GM19328 (cell line): ENCODE results near the gene OGFOD1.
"Not testable (repeated sequence)": the region's sequence is repeated elsewhere in the genome, so short reads cannot be mapped to it uniquely, and the experiment has no call there.

Experiments
- ATAC-seq: cut with Tn5 transposase; IDR thresholded peaks from one replicate; pipeline ENCODE4 v1.9.1; 2021; ENCODE audit warnings: mild to moderate bottlenecking, moderate library complexity; ENCODE audit not compliant: unreplicated experiment

The OGFOD1 gene

DNA sequence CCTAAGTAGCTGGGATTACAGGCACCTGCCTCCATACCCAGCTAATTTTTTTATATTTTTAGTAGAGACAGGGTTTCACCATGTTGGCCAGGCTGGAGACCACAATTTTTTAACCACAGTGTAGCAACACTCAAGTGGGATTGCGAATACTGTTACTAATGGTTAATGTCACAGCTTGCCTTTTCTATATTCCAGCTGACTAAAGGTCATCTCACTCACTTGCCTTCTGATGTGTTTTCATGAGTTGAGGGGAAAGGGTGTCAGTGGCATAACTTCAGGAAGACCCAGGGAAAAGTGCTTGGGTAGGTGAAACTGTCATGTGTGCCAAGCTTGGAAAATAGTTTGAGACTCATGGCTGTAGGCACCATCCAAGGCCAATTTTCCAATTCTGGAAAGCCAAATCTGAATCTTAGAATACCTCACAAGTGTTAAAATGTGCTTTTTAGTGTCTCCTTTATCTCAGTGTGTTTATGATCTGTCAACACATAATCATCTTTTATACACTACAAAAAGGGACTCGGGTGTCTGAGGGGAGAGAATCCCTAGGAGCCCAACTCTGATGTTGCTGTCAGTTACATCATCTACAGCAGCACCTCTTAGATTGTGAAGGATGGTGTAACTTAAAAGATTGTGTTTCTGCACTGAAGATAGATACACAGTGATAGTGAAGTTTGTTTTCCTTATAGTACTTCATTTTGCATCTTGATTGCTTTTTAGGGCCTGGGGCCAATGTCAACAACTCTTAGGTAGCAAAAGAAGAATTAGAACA lies 27.1 kb downstream of the OGFOD1 start:
- no peak for ATAC-seq

DNA sequence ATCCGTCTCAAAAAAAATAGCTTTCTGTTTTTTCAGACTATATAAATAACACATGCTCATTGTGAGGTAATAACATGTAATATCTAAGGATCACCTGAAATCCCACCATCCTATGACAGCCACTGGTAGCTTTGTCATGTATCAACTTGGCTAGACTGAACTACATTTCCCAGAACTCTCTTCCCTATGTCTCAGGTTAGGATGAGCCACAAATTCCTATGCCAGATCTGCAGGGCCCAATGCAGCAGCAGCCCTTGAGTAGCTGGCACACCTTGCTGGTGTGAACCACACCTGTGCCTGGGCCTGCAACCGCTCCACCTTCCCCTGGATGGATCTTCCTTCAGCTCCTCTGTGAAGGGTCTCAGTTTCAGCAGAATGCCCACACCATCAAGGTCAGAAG lies 28.1 kb downstream of the OGFOD1 start:
- no peak for ATAC-seq

DNA sequence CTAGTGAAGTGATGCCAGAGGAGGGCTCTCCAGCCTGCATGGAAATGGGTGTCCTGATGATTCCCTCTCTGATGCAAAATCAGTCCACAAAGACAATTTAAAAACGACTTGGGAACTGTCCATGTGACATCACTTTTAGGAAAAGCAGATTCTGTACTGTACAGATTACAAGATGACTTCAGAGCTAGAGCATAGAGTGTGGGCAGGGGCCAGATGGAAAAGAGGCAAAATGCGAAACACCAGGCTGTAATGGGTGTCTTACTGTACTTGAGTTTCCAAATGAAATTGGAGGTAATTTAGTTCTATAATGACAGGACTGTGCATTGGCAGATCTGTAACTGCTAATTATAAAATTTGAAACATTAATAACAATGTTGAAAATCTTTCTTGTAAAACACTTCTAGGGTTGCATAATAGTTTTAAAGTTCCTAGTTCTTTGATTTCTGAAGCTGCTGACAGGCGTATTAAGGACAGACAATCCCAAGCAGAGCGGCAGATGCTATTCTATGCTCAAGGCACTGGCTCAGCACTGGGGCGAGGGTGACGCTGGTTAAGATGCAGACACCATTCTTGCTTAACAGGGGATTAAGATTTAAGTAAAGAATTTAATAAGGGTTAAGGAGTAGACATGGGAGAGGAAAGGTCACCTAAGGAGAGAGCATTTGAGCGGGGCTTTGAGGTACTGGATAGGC lies 29.6 kb downstream of the OGFOD1 start:
- no peak for ATAC-seq

DNA sequence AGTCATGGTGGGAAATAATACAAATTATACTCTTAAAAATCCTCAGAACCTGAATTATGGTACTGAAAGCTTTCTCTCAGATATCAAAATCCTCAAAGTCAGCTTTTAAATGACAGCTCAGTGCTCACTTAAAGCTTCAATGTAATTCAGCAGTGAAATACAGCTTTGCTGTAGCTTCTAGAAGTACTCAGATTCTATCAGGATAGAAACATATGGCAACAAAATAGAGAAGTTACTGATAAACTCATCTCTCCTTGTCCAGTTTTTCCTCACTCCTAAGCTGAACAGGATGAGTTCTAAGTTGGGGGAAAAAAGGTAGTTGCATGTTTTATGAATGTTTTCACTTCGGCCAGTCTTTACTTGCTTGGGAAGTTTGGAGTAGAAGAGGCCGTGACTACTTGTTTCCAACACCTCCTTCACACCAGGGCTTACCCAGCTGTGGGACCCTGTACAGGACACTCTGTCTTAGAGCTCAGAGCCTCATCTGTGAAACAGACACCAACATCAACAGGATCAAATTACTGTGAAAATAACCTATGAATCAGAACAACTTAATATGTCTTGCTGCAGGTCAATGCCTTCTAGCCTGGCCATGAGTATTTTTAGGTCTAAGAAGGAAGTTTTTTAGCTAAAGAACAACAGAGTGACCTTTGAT lies 30.2 kb downstream of the OGFOD1 start:
- ATAC-seq: no peak

DNA sequence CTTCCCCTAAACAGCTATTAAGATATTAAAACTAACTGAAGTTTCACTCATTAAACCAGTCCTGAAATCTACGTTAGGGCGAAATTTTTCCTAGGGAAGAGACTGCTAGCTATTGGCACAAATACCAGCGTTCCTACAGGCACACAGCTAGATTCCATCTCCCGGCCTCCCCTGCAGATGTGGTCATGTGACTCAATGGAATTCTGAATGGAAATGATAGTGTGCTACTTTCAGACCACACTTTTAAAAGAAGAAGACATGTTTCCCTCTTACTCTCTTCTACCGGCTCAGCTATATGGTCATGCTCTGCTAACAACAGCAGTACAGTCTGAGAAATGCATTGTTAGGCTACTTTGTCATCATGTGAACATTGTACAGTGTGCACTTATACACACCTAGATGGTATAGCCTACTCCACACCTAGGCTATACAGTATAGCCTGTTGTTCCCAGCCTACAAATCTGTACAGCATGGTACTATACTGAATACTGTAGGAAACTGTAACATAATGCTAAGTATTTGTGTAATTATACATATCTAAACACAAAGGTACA lies 31.4 kb downstream of the OGFOD1 start:
- no peak for ATAC-seq

DNA sequence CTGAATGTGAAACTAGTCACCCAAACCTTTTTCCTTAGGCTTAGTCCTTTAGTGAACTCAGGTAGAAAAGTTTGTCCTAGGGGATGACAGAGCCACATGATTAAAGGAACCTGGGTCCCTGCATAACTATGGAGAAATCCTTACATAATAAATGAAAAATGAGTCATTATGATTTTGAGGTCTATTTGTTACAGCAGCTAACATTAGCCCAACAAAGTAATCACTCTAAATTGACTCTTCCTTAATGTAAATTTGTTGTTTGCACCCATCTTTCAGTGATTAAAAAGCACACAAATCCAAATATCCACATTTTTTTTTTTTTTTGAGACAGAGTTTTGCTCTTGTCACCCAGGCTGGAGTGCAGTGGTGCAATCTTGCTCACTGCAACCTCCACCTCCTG lies 32.0 kb downstream of the OGFOD1 start:
- no peak for ATAC-seq

DNA sequence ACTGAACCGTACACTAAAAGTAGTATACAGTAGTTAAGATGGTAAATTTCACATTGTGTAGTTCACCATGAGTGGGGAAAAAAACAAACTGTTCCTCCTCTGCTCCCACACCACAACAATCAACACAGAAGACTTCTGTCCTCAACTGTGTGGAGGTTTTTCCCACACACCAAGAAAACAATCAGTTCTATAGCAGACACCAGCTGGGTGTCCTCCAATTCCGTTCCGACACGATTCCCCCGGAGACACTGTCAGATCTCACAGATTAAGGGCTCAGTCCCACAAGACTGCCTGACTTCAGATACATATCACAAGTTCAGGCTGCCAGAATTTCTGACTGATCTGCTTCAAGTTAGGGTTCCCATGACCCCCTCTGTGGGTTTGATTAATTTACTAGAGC lies 36.7 kb downstream of the OGFOD1 start:
- no peak for ATAC-seq

DNA sequence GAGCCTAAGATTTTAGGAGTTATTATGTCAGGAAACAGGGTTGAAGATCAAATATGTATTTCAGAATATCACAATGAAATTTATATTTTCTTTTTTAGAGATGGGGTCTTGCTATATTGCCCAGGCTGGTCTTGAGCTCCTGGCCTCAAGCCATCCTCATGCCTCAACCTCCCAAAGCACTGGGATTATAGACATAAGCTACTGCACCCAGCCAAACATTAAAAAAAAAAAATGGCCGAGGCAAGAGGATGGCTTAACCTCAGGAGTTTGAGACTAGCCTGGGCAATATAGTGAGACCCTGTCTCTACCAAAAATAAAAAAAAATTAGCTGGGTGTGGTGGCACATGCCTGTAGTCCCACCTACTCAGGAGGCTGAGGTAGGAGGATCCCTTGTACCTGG lies 37.5 kb downstream of the OGFOD1 start:
- ATAC-seq: not testable (repeated sequence)

DNA sequence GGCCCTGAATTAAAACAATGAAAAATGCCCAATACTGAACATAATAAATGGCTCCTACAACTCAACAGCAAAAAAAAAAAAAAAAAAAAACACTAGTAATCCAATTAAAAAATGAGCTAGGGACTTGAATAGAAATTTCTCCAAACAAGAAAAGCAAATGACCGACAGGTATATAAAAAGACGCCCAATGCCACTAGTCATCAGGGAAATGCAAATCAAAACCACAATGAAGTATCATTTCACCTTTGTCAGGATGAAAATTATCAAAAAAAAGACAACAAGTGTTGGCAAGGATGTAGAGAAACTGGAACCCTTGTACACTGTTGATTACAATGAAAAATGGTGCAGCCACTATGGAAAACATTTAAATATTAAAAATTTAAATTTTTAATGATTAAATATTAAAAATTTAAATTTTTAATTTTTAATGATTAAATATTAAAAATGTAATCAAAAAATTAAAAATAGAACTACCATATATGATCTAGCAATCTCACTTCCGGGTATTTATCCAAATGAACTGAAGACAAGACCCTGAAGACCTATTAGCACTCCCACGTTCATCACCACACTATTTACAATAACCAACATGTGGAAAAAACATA lies 40.4 kb downstream of the OGFOD1 start:
- no peak for ATAC-seq

DNA sequence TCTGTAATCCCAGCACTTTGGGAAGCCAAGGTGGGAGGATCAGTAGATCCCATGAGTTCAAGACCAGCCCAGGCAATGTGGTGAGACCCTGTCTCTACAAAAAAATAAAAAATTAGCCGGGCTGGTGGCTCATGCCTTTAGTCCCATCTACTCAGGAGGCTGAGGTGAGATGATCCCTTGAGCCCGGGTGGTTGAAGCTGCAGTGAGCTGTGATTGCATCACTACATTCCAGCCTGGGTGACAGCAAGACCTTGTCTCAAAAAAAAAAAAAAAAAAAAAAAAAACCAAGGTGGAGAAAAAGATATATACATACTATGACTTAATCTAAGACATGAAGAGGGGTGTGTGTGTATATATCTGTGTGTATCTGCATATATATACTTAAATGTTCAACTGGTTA lies 41.8 kb downstream of the OGFOD1 start:
- no peak for ATAC-seq

DNA sequence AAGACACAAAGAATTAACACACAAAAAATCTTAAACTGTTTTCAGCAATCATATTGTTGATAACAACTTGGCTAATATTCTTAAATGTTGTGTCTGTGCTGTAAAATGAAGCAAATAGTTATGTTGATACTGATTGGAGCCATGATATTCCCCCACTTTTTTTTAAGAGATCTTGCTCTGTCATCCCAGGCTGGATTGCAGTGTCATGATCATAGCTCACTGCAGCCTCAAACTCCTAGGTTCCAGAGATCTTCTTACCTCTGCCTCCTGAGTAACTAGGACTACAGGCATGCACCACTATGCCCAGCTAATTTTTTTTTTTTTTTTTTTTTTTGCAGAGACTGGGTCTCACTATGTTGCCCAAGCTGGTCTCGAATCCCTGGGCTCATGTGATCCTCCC lies 42.5 kb downstream of the OGFOD1 start:
- ATAC-seq: no peak

DNA sequence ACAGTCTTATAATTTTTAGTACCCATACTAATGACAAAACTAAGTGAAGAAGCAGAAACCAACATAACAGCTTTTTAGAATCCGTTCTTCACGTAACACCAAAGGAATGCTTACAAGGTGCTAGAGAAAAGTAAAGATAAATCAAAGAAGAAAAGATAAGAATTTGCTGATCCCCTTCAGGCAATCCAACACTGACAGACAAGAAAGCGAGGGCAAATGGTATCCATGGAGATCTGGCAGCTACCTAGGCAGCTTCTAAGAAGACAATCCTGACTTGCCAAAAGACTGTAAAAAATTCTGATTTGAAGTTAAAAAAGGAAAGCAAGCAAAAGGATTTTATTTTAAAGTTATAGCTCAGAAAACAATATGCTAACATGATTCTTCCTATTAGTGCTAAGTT lies 53.8 kb downstream of the OGFOD1 start:
- ATAC-seq: no peak

DNA sequence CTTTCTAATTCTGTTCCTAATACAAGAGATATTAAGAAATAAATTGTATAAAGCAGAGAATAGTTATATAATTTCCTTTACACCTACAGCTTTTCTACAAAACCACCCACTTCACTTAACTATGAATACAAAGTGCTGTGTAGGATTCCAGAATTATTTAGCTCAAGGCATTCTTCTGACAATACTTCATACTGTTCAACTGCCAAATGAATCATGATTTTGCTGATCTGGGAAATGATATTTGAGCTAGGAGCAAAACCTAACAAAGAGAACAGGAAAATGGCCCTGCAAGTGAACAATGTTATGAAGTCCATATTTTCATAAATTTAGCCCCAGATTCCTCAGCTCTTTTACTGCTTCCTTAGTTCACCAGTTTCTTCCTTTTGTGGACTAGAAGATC lies 55.6 kb downstream of the OGFOD1 start:
- ATAC-seq: no peak

DNA sequence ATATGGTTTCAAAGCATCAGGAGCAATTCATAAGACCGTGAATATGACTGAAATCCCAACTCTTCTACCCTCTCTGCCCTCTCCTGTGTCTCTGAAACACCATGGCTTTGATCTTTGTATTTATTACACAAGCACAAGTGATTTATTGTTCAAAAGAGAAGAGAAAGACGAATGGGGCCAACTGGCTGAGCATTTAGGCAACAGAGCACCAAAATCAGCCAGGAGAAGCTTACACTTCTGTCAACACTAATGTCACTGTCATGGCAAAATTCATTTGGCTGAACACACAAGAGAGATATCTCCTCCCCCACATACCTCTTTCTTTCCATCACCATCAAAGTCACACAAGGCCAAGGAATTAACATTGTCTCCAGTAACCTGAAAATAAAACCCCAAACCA lies 59.2 kb downstream of the OGFOD1 start:
- no peak for ATAC-seq

DNA sequence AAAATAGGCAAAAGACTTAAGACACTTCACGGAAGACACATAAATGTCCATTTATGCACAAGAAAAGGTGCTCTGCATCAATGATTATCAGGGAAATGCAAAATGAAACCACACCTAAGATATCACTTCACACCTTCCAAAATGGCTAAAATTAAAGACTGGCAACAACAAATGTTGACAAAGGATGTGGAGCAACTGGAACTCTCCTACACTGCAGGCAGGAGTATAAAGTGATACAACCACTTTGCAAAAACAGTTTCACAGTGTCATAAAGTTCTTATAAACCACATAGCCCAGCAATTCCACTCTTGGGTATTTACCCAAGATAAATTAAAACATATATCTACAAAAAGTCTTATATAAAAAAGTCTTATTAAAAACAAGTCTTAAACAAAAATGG lies 60.7 kb downstream of the OGFOD1 start:
- ATAC-seq: no peak

DNA sequence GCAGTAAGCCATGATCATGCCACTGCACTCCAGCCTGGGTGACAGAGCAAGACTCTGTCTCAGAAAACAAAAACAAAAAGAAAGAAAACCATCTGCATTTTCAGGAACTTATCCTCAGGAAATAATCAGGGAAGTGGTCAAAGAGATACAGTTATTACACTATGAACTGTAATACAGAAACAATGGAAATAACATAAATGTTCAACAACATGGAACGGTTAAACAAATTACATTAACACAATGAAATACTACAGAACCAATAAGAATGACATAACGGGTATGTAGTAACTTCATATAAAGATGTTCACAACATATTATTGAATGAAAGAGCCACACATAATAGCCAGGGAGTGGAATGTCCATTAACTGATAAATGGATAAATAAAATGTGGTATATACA lies 61.7 kb downstream of the OGFOD1 start:
- no peak for ATAC-seq

DNA sequence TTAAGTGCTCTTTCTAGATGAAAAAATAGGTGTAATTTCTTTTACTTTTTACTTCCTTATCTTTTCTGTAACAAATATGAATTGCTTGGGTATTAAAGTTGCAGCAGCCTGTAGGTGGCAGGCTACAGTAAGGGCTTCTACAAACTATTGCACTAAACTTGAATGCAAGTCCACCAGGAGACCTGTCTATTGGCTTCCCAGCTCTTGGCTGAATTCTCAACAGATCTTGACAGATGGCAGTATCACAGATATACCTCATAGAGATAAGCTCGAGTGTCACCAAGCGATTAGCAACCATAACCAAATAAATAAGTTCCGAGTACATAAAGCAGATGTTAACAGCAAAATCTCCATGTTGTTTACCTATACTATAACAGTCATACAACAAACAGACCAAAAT lies 62.6 kb downstream of the OGFOD1 start:
- ATAC-seq: no peak

DNA sequence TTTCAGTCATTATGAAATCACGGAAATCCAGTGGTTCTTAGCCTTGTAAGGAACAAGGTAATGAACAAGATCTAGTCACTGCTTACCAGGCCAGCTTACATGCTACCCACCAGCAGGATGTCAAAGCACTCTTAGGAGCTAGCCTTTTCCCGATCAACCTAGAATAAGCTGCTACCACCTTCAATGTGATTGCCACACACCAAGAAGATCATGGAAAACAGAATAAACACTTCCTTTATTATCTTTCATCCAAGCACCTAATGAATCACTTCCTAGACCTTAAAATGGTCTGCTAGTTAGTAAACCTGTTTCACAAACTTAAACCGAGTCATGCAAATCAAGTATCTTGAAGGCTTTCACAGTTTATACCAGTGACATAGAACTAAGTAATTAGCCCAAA lies 63.5 kb downstream of the OGFOD1 start:
- no peak for ATAC-seq

DNA sequence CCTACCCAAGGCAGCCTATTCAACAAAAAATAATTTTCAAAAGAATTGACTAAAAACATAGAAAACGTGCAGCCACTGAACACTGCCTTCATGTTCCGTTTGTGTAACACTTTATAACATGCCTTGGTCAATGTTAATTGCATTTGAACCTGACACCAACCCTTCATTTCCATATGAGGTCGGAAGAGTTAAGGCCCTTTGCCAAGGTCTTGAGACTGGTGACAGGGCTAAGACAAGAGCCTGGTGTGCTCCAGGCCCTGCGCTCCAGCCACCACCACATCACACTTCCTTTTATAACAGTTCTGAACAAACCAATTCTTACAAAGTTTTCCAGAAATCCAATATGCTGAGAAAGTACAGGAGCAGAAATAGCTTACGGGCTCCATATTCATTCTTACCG lies 64.3 kb downstream of the OGFOD1 start:
- ATAC-seq: no peak

DNA sequence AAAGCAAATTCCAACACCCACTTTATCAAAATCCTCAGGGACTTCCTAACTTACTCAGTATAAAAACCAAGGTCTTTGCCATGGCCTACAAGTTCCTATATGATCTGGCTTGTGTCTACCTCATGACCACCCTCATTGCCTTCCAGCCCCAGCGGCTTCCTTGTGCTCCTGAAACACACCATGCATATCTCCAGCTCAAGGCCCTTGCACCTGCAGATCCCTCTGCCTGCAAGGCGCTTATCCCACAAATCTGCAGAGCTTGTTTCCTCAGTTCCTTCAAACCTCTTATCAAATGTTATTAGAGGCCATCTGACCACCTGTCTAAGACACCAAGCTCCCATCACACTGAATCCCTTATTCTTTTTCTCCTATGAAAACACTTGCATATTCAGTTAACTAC lies 65.9 kb downstream of the OGFOD1 start:
- no peak for ATAC-seq

DNA sequence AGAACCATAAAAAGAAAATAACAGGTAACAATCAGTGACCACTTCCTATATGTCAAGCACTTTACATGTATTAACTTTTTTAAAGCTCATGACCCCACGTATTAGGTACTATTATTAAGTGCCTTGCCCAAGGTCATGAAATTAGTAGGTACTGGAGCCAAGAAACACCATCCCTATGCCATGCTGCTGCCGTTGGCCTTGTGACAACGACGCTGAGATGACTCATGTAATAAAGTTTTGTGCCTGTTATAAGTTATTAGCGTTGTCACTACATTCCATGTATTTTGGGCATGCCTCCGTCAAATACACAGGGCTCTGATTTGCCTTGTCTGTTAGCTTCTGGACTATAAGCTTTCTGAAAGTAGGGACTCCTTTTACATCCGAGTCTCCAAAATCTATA lies 67.1 kb downstream of the OGFOD1 start:
- no peak for ATAC-seq
